Brain pericyte (primary cell): Measurements from ENCODE around the gene CYFIP2.
"Not testable (repeated sequence)": the region's sequence is repeated elsewhere in the genome, so short reads cannot be mapped to it uniquely, and the experiment has no call there.

ENCODE experiments used
- DNase-seq: peaks from one replicate; pipeline ENCODE4 v3.0.0-alpha.2; 2012; ENCODE audit warnings: low read depth, low spot score

The CYFIP2 gene

DNA sequence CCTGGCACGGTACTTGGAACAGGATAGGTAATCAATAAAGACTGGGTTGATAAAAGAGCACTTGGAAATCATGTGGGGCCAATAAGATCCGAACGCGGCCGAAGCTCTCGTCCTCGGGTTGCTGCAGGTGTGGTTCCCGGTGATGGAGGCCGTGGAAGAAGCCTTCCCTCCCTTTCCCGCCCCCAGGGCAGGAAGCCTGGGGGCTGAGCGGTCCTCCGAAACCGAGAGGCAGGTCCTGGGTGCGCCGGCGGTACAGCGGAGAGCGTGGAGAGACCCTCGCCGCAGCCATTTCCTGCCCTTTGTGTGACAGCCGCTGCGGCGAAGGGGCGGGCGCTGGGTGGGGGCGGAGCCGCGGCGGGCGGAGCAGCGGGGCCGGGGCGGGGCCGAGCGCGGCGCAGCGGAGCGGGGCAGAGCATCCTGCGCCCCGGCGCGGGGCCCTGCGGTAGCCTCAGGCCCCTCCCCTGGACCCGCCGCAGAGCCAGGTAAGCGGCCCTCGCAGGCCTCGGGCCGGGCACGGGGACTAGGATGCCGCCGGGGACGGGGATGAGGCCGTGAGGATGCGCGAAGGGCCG, at the start of gene CYFIP2:
Gene CYFIP2 (plus strand): TSS at position 410 of the 572 bp plus-strand sequence. CDS start 19,239 bp downstream, outside the sequence.
- no peak for DNase-seq

DNA sequence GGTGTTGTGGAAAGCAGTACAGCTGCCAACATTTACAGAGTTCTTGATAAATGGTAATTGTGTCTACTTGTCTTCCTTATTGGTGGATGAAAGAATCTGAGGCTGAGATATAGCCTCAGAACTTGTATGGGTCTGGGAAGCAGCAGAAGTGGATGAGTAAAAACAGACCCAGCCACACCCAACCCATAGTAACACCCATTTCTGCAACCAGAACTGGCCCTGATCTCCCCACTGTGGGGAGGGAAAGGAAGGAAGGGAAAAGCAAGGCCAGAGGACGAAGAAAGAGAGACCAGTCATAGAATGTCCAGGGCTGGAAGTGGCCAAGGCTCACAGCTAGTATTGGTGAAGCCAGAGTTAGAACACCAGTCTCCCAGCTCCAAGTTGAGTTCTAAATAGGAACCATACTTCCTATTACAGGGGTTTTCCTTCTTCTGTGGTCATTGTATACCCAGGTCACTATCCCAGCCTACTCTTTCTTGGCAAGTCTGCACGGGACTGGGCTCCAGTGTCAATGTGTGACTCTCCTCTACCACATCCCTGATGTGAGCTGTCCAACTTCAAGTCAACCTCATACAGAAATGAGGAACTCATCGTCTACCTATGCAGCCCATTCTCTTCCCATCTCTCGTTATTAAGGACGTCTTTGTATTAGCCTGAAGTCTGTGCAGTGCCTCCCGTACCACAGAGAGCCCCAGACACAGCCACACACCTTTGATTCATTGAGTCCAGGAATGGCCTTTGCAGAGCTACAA, 49.4 kb upstream of the CYFIP2 start:
- DNase-seq: no peak

DNA sequence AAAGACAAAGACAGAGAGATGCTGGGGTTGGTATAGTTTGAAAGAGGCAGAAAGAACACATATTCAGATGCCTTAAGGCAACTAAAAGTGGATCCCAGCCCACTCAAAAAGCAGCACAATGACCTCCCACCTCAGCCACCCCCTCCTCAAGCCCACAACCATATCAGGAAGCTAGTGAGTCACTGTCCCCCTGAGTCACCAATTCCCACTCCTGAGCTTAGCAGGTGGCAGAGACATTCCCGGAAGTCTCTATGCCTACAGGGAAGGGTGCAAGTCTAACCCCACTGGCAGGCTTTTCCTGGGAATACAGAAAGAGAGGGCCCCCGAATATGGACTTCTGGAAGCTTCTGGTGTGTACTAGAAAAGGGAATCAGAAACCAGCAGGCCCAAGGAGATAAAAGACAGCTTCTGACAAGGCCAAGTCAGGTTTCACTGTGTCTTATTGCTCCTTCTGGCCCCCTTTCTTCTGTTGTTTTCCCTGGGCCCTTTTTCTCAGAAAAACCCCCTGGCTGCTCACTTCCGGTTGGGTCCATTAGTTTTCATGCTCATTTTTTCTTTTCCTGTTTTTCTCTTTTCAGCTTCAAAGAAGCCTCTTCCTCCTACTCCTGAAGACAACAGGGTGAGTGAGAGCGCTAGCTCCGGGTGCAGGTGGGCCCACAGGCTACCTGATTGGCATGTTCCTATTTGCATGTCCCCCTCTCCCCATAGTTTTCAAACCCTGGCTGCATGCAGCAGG, 48.5 kb upstream of the CYFIP2 start:
- no peak for DNase-seq

DNA sequence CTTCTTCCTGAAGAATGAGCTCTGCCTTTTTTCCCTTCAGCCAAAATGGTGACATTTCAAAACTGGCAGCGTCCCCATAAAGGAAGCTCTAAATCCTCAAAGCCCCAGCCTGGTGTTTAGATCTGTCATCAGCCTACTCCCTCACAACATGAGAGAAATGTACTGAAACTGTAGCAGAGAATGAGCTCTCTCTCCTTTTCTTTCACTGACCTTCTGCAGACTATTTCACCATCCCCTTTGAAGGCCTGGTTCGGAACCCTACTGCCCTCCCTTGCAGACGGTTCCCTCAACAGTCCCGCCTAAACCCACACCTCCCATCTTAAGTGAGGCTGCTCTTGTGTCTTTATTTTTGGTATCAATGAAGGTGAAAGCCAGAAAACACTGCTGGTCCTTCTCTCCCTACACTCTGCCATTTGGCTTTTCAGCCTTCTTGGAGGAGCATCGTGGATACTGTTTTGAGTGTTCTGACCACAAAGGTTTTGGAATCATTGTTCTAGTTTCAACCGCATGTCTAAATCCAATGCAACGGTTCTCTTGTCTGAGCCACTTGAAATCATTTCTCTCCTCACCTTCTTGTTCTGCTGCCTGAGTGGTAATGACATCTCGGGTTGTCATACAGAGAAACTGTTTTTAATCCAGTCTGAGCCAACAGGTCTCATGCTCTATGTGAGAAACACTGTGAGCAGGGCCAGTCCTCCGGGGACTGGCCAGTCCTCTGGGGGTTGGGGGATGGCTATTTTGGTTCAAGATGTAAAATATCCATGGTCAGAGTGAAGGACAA, 46.2 kb upstream of the CYFIP2 start:
- DNase-seq: no peak

DNA sequence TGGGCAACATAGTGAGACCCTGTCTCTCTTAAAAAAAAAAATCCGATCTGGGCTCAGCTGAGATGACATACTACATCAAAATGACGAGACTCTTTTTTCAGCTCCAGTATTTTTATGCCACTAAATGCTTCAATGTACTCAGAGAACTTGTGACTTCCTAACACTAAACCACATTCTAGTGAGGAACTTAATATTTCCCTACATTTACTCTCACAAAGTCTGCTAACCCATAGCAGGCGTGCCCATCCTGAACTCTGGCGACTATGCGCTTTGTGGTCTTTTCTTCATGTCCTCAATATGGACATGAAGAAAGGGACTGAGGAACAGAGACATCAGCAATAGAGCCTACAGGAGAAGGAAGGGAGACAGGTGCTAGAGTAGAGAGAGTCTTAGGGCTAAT, 44.0 kb upstream of the CYFIP2 start:
- no peak for DNase-seq

DNA sequence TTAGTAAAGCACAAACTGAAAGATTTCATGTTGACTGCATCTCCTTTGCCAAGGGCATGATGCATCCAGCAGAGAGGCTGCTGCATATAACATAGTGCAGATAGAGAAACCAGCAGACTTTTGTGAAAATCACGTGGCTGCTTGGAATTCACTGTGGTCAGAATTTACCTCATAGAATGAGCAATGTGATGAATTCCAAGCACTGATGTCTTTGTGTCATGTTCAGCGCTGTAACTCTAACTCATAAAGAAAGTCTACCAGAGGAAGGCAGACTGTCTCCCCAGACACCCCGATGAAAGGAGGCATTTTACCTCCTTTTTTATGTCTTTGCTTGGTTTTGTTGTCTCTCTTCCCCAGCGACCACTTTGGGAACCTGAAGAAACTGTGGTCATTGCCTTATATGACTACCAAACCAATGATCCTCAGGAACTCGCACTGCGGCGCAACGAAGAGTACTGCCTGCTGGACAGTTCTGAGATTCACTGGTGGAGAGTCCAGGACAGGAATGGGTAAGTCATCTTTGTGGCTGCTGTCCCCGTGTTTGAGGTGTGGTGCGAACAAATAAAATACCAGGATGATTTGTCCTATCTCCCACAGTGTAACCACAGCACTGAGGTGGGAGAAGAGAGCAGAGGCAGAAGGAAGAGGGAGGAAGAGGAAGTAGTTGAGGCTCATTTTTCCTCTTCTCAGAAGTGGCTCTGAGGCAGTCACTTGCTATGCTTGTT, 43.3 kb upstream of the CYFIP2 start:
- DNase-seq: no peak

DNA sequence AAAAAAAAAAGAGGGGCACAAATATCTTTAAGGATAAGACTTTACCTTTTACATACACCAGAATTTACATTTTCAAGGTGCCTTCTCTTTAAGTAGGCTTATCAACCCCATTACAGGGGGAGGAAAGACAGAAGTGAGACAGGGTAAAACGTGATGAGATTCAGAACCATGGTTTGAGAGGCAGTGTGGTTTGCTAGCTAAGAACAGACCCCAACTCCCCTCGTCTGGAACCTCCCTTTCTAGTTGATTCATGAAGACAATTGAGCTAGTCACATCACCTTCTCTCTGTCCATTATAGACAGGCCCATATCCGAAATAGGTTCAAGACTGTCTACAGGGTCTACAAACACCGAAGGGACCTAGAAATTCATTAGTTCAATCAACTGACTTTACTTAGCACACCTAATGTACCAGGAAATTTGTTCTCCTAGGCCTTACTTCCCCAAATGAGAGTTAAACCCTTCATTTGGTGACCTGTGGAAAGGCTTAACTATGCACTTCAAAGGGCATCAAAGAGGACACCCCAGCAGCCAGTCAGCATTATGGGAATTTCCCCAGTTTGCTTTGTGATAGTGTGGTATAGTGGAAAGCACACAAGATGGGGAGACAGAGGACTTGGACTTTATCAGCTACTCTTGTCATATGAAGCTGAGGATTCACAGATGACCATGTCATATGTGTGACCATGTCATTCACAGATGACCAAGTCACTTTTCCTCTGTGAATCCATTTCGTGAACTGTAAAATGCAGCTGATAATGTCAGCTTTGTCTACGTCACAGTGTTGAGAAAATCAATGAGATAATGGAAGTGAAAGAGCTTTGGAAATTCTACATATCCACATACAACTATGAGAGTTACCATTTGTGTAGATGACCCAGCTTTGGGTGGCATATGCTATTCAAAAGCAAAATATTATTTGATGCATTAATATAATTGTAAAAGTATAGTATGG, 40.2 kb upstream of the CYFIP2 start:
- DNase-seq: no peak

DNA sequence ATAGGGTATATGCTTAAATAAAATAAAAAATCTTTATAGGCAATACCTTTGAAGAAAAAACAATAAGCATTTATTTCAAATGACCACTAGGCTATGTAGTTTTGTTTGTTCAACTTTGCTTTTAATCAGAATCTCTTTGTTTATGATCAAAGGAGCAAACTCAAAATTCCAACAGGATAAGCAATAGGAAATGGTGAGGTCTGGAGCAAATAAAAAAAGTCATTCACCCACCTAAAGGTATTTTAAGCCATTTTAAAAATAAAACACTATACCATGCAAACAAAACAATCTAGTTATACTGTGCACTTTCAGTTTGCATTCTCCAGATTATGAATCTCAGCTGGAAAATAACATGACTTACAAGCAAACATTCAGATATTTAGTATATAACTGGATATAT, 35.3 kb upstream of the CYFIP2 start:
- DNase-seq: no peak

DNA sequence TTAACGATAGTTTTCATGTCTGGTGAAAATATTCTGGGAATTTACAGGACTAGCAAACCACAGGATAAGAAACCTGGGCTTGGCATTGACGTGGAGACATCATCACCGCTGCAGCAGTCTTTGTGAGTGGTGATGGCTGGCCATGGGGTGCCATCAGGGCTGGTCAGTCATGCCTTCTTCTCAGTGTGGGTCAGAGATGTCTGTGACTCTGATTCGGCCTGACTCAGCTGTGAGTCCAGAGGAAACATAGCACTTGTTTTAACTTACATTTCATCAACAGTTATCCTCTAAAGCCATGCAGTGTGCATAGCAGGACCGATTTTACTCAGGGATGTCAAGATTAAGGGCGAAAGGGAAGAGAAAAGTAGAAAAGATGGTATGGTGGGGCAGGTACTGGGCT, 33.2 kb upstream of the CYFIP2 start:
- DNase-seq: no peak

DNA sequence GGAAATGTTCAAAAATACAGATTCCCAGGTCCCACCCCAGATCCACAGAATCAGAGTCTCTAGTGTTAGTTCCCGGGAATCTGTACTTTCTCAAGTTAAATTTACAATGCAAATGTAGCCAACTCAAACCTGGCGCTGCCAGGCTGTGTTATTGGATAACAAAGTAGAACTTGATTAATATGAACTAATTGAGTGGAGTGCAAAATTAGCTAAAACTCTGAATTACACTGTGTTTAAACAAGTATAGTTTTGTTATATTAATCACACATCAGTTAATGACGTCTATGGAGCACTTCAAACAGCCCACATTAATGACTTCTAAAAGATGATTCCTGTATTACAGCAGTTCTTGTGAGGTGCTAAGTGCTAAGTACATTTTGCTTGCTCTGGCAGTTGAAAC, 32.4 kb upstream of the CYFIP2 start:
- DNase-seq: no peak

DNA sequence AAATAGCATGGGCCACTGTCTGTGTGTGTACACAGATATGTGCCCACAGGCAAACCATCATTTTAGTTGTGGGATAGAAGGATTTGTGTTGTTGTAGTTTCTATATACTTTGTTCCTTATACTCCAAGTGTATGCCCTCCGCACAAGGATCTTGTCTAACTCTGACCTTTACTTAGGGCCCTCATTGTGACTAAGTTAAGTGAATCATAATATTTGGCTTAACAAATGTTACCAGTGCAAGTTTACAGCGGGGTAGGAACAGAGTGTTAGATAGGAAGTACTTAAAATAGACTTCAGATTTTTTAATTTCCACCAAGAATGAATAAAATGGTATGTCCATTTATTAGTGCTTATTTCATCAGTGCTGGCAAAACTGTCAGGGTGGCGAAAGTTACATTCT, 29.5 kb upstream of the CYFIP2 start:
- DNase-seq: no peak

DNA sequence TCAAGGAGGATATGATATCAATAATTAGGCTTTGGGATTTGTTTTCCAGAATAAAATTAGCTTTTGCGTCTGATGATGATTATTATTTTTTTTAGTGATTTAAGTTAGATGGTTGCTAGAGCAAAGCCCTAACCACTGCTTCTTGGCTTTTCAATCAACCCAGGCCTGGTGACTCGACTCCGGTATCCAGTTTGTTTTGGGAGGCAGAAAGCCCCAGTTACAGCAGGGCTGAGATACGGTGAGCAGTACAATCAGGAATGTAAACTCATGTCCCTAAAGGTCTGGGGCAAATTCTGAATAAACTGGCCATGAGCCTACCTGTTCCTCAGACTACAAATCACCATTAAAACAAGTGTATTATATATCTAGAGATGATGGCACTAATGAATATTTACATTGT, 24.4 kb upstream of the CYFIP2 start:
- DNase-seq: no peak

DNA sequence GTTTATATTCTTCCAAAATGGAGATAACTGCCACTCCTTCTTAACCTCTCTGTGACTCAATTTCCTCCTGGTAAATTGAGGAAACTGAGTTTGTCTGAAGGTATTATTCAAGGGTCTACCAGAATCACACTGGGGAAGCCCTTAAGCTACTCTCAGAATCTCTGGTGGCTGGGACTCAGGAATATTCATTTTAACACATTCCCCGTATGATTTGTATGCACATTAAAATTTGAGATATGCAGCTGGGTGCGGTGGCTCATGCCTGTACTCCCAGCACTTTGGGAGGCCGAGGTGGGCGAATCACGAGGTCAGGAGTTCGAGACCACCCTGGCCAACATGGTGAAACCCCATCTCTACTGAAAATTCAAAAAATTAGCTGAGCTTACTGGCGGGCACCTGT, 21.2 kb upstream of the CYFIP2 start:
- not testable (repeated sequence) for DNase-seq

DNA sequence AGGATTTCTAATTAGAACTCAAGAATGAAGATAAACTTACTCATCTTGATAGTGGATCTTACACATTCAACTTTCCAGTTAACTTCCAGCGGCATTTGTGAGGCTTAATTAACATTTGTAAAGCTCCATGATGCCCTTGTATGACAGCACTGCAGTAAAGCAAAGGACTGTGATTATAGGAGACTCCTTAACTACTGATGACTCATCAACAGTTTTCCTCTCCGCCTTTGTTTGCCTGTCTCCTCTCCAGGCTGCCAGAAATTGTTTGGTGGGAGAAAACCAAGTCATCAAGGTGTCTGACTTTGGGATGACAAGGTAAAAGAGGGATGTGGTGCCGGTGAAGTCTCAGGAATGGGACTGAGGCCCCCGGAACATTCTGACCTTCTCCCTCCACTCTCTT, 20.4 kb upstream of the CYFIP2 start:
- no peak for DNase-seq

DNA sequence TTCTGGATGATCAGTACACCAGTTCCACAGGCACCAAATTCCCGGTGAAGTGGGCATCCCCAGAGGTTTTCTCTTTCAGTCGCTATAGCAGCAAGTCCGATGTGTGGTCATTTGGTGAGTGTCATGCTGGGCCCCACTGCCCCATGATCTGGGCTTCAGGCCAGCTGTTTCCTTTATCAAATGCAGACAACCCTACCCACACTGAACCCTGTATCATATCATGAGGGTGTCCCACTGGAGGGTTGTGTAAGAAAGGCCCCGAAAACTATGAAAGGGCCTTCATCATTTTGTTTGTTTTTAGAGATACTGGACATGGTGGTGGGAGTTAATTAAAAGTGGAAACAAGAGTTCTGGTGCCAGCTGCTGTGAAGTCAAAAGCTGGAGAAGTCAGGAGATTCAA, 20.0 kb upstream of the CYFIP2 start:
- no peak for DNase-seq

DNA sequence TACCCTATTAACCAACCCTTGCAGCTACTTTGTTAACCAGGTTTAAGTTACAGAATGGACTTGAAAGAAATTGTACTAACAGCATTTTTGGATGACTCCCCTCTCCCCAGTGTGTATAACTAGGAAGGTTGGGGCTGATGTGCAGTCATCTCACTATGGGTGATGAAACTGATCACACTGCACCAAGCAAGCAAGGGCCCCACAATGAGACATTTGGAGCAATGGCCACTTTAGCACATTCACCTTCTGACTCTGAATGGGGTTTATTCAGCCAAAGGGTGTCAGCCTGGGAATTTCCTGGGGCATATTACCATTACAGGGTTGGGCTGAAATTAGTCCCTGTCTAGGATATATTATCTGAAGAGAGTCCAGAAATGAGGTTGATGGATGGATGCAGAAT, 18.7 kb upstream of the CYFIP2 start:
- no peak for DNase-seq

DNA sequence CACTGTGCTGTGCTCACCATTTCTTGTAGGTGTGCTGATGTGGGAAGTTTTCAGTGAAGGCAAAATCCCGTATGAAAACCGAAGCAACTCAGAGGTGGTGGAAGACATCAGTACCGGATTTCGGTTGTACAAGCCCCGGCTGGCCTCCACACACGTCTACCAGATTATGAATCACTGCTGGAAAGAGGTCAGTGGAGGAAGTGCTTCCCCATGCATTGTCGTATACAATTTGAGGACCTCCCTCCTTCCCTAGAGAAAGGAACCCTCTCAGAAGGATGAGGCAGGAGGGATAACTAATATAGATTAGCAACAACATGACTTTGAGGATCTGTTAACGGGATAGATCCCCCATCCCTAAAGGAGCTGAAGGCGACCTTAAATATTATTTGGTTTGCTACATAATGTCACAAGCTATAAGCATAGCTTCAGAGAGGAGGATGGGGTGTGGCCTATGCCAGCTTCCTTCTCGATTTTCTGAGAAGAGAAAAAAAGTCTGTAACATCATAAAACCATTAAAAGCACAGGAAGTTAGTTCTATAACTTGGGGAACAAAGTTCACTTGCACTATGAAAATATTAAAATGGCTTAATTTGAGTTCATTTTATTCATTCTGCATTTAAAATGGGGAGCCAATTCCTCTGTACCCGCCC, 17.0 kb upstream of the CYFIP2 start:
- no peak for DNase-seq

DNA sequence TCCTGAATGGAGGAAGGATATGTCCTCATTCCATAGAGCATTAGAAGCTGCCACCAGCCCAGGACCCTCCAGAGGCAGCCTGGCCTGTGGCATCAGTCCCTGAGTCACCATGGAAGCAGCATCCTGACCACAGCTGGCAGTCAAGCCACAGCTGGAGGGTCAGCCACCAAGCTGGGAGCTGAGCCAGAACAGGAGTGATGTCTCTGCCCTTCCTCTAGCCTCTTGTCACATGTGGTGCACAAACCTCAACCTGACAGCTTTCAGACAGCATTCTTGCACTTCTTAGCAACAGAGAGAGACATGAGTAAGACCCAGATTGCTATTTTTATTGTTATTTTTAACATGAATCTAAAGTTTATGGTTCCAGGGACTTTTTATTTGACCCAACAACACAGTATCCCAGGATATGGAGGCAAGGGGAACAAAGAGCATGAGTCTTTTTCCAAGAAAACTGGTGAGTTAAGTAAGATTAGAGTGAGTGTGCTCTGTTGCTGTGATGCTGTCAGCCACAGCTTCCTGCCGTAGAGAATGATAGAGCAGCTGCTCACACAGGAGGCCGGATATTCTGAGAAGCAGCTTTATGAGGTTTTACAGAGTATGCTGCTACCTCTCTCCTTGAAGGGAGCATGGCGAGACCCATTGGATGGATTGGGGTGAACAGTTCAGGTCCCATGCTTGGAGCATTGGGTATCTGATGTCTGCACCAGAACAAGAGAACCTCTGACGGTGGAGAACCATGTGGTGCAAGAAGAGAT, 13.0 kb upstream of the CYFIP2 start:
- DNase-seq: no peak

DNA sequence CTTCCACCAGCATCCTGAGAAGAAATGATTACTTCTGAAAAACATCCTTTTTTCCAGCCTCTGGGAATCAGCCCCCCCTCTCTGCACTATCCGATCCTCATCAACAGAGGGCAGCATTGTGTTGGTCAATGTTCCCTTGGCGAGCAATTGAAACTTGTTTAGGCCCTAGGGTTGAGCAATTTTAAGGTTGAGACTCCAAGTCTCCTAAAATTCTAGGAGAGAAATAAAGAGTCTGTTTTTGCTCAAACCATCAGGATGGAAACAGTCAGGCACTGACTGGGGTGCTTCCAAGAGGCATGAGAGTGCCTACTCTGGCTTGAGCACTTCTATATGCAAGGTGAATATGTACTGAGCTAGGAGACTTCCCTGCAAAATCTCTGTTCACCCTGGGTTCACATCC, 12.4 kb upstream of the CYFIP2 start:
- DNase-seq: no peak
